ENCODE measurements around the gene CAMK2A.

CAMK2A gene

GRCh38 chr5:150192462-150192861 lies 97.1 kb downstream of the CAMK2A start:
- in situ Hi-C loops (cut with HindIII; ENCODE audit: low sequenced_read_pairs) = loop anchor here (5.0 kb wide), 2 partner anchors 40 to 80 kb away; no protein-coding TSS in a partner anchor

GRCh38 chr5:150190987-150191386 lies 98.6 kb downstream of the CAMK2A start:
- in situ Hi-C loops (cut with HindIII; ENCODE audit: low sequenced_read_pairs) = loop anchor here (5.0 kb wide), 2 partner anchors 41 to 81 kb away; no protein-coding TSS in a partner anchor

- in situ Hi-C loops (cut with HindIII; ENCODE audit: low sequenced_read_pairs) = loop anchor here (5.0 kb wide), 2 partner anchors 42 to 82 kb away; no protein-coding TSS in a partner anchor
Observed at GRCh38 chr5:150190503-150190979, 99.0 kb downstream of the CAMK2A start.

GRCh38 chr5:150189728-150190502 lies 99.7 kb downstream of the CAMK2A start, which contains the start of gene SLC6A7:
SLC6A7 (plus strand) TSS chr5:150190062; CDS start chr5:150190328, 266 bp downstream.
- in situ Hi-C loops (cut with HindIII; ENCODE audit: low sequenced_read_pairs) = loop anchor here (5.0 kb wide), 2 partner anchors 42 to 82 kb away; no protein-coding TSS in a partner anchor

GRCh38 chr5:150189326-150189725 lies 100.2 kb downstream of the CAMK2A start:
- in situ Hi-C loops (cut with HindIII; ENCODE audit: low sequenced_read_pairs) = no loop called here

GRCh38 chr5:150188146-150188842 lies 101.3 kb downstream of the CAMK2A start:
- in situ Hi-C loops (cut with HindIII; ENCODE audit: low sequenced_read_pairs) = no loop called here

- in situ Hi-C loops (cut with HindIII; ENCODE audit: low sequenced_read_pairs) = no loop called here
Observed at GRCh38 chr5:150186897-150187296, 102.7 kb downstream of the CAMK2A start.

GRCh38 chr5:150186137-150186536 lies 103.4 kb downstream of the CAMK2A start:
- in situ Hi-C loops (cut with HindIII; ENCODE audit: low sequenced_read_pairs) = no loop called here

- in situ Hi-C loops (cut with HindIII; ENCODE audit: low sequenced_read_pairs) = no loop called here
Observed at GRCh38 chr5:150184990-150185912, 104.3 kb downstream of the CAMK2A start.

- in situ Hi-C loops (cut with HindIII; ENCODE audit: low sequenced_read_pairs) = no loop called here
Observed at GRCh38 chr5:150184006-150184405, 105.6 kb downstream of the CAMK2A start.

GRCh38 chr5:150183436-150183835 lies 106.1 kb downstream of the CAMK2A start:
- in situ Hi-C loops (cut with HindIII; ENCODE audit: low sequenced_read_pairs) = no loop called here

- in situ Hi-C loops (cut with HindIII; ENCODE audit: low sequenced_read_pairs) = no loop called here
Observed at GRCh38 chr5:150182774-150183173, 106.8 kb downstream of the CAMK2A start.

- in situ Hi-C loops (cut with HindIII; ENCODE audit: low sequenced_read_pairs) = no loop called here
Observed at GRCh38 chr5:150181766-150182545, 107.6 kb downstream of the CAMK2A start.

- in situ Hi-C loops (cut with HindIII; ENCODE audit: low sequenced_read_pairs) = no loop called here
Observed at GRCh38 chr5:150181027-150181426, 108.5 kb downstream of the CAMK2A start.

GRCh38 chr5:150180241-150181026 lies 109.1 kb downstream of the CAMK2A start:
- in situ Hi-C loops (cut with HindIII; ENCODE audit: low sequenced_read_pairs) = no loop called here

- in situ Hi-C loops (cut with HindIII; ENCODE audit: low sequenced_read_pairs) = loop anchor here (5.0 kb wide), 1 partner anchor 72 kb away; no protein-coding TSS in a partner anchor
Observed at GRCh38 chr5:150179019-150179620, 110.5 kb downstream of the CAMK2A start.

GRCh38 chr5:150178262-150178661 lies 111.3 kb downstream of the CAMK2A start:
- in situ Hi-C loops (cut with HindIII; ENCODE audit: low sequenced_read_pairs) = loop anchor here (5.0 kb wide), 1 partner anchor 71 kb away; no protein-coding TSS in a partner anchor

GRCh38 chr5:150177721-150178120 lies 111.9 kb downstream of the CAMK2A start:
- in situ Hi-C loops (cut with HindIII; ENCODE audit: low sequenced_read_pairs) = loop anchor here (5.0 kb wide), 1 partner anchor 70 kb away; no protein-coding TSS in a partner anchor

Data from endothelial cell of hepatic sinusoid (primary cell).